Spleen (tissue), 11 donors: ENCODE measurements around the gene SDHAF2. TPM values are rescaled to one million over a fixed set of nuclear protein-coding genes. Genes with fewer than 3 reads are reported as not detected.

Experiments used
- DNase-seq: peaks from one replicate; pipeline ENCODE4 v3.0.0-alpha.2; 2020
- H3K27ac ChIP-seq, 8 donors: fragments of 200-600 bp; sonication (generic) in 7 of 8; 1 replicate in 4 of 8; 2 replicates in 4 of 8; pipeline versions ENCODE4 v1.5.0 to v1.8.0; 2016 to 2021; ENCODE audit warnings: inconsistent platforms in 4 of 8, mild to moderate bottlenecking in 4 of 8, moderate library complexity in 1 of 8
- H3K27me3 ChIP-seq, 7 donors: fragments of 200-600 bp; sonication (generic) in 6 of 7; replicated peaks in 1 of 7; 1 replicate in 4 of 7; 2 replicates in 3 of 7; pipeline versions ENCODE4 v1.5.0 to v1.8.0; 2016 to 2021; ENCODE audit warnings: inconsistent platforms in 3 of 7, mild to moderate bottlenecking in 1 of 7
- H3K36me3 ChIP-seq, 6 donors: fragments of 200-600 bp; sonication (generic) in 5 of 6; 1 replicate in 4 of 6; 2 replicates in 2 of 6; pipeline versions ENCODE4 v1.5.0 to v1.8.0; 2016 to 2021; ENCODE audit warnings: inconsistent platforms in 2 of 6
- H3K4me1 ChIP-seq, 6 donors: fragments of 200-600 bp; sonication (generic) in 5 of 6; 1 replicate in 3 of 6; 2 replicates in 3 of 6; pipeline versions ENCODE4 v1.5.0 to v1.8.0; 2016 to 2021; ENCODE audit warnings: inconsistent platforms in 3 of 6
- H3K4me3 ChIP-seq, 8 donors: fragments of 200-600 bp; sonication (generic) in 7 of 8; 1 replicate in 4 of 8; 2 replicates in 4 of 8; pipeline versions ENCODE4 v1.5.0 to v1.8.0; 2016 to 2021; ENCODE audit warnings: inconsistent platforms in 4 of 8, mild to moderate bottlenecking in 4 of 8, moderate library complexity in 2 of 8
- H3K9me3 ChIP-seq, 8 donors: fragments of 200-600 bp; sonication (generic) in 7 of 8; 1 replicate in 4 of 8; 2 replicates in 4 of 8; pipeline versions ENCODE4 v1.5.0 to v1.8.0; 2016 to 2021; ENCODE audit warnings: inconsistent platforms in 4 of 8
- POLR2A ChIP-seq, 3 donors: fragments of 450-650 bp; IDR thresholded peaks; one replicate each; pipeline ENCODE4 v1.5.1; 2017; ENCODE audit warnings: antibody characterized with exemption in 3 of 3, mild to moderate bottlenecking in 1 of 3
- POLR2AphosphoS5 ChIP-seq, 3 donors: sonication (generic); formaldehyde crosslinking; IDR thresholded peaks; one replicate each; pipeline ENCODE4 v1.5.1; 2017; ENCODE audit warnings: antibody characterized with exemption in 3 of 3
- WGBS, 5 donors: extraction: QIAGEN DNeasy Blood & Tissue Kit in 3 of 5; methylation state at CpG; one replicate each; pipeline versions ENCODE4 v1.1.5 to v1.1.7; 2013 to 2018; 5-methylcytosine and 5-hydroxymethylcytosine counted together
- intact Hi-C: fragments of 100-400 bp; cut with DNase I; formaldehyde crosslinking; loops from one replicate; pipeline ENCODE4 v1.15.0; 2023; ENCODE audit warnings: low total_unique reads
- polyA plus RNA-seq, 3 donors: library from polyadenylated mRNA; stranded (reverse); fragments of 200-250 nt; gene quantifications; one replicate each; pipeline ENCODE4 v1.2.1, GENCODE V29; 2013
- total RNA-seq, 7 donors: library from RNA; depleted of rRNA in 3 of 7; stranded (reverse); fragments of >200 nt in 3 of 7; fragmentation: NEBNext Ultra II Directional in 4 of 7; extraction: Animal tissue kit (Norgen Biotek cat#: 25700) in 4 of 7; gene quantifications; one replicate each; pipeline versions ENCODE4 v1.1.0 to v1.2.1, GENCODE V29; 2016 to 2021
- TF ChIP-seq, protein P1 (sequence below), 11 experiments: fragments of 200-600 bp in 7 of 11; fragments of 450-650 bp in 4 of 11; sonication (generic) in 4 of 11; IDR thresholded peaks in 8 of 11; conservative IDR thresholded peaks in 3 of 11; 1 replicate in 7 of 11; 2 replicates in 4 of 11; pipeline versions ENCODE4 v1.4.0 to v1.8.0; 2016 to 2021; ENCODE audit warnings: antibody characterized with exemption in 11 of 11, inconsistent platforms in 4 of 11, mild to moderate bottlenecking in 1 of 11
- donor health status: healthy with polysubstance abuse.
- donor health status: DM: no; HTN: no; CAD: no; lungs with moderate emphysema.
- donor health status: DM: no; HTN: no; CAD: no.
- donor health status: Bipolar disorder and iron deficiency.
- donor health status: healthy.
- donor health status: DM: no; HTN: no; CAD: no.
- donor health status: DM: yes; HTN: yes; CAD: no.

The SDHAF2 gene
- total and polyA plus RNA-seq, 10 donors = 39.8 to 74.2 (median 53.6) TPM

DNA sequence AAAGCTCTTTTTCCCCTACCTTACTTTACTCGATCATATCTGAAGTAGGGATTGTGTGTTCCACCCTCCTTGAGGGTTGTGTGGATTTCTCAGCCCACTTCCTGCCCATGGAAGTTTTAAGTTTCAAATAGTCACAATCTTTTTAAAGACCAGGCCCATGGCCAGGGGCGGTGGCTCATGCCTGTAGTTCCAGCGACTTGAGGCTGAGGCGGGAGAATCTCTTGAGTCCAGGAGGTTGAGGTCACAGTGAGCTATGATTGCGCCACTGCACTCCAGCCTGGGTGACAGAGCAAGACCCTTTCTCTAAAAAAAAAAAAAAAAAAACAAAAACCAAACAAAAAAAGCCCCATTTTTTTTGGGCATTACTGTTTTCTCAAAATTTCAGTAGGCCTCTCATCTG is 42.4 kb downstream of the SDHAF2 start:
- Histone ChIP-seq H3K4me3 (no peak overlapping the region), H3K9me3 (peaks cover 0 to 3% (median 0%) of the 10 kb centered on the region in 8 donors), H3K36me3 (peaks cover 0 to 58% (median 13%) of the 10 kb centered on the region in 6 donors), H3K27ac (peak overlapping the region in 7 of 8 donors; percentile 1 to 60 (median 48)), H3K4me1 (peaks cover 0 to 12% (median under 1%) of the 10 kb centered on the region in 6 donors), H3K27me3 (no peaks in the 10 kb centered on the region)
- WGBS, 5 donors = 70 to 81% (median 74%) methylated on average over 5 of the region's 5 CpGs
- TF ChIP-seq, protein P1, sequence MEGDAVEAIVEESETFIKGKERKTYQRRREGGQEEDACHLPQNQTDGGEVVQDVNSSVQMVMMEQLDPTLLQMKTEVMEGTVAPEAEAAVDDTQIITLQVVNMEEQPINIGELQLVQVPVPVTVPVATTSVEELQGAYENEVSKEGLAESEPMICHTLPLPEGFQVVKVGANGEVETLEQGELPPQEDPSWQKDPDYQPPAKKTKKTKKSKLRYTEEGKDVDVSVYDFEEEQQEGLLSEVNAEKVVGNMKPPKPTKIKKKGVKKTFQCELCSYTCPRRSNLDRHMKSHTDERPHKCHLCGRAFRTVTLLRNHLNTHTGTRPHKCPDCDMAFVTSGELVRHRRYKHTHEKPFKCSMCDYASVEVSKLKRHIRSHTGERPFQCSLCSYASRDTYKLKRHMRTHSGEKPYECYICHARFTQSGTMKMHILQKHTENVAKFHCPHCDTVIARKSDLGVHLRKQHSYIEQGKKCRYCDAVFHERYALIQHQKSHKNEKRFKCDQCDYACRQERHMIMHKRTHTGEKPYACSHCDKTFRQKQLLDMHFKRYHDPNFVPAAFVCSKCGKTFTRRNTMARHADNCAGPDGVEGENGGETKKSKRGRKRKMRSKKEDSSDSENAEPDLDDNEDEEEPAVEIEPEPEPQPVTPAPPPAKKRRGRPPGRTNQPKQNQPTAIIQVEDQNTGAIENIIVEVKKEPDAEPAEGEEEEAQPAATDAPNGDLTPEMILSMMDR (IDR thresholded peaks at IDR 0.05 in 8 of 11, conservative IDR thresholded peaks at IDR 0.05 in 3 of 11) = no peak
- TF ChIP-seq POLR2AphosphoS5 (IDR thresholded peaks at IDR 0.05) = peak in 2 of 3 donors; percentile 18 to 26
- intact Hi-C loops = loop anchor here (10.0 kb wide), 1 partner anchor 163 kb away; no protein-coding TSS in a partner anchor
- no peak for DNase-seq

DNA sequence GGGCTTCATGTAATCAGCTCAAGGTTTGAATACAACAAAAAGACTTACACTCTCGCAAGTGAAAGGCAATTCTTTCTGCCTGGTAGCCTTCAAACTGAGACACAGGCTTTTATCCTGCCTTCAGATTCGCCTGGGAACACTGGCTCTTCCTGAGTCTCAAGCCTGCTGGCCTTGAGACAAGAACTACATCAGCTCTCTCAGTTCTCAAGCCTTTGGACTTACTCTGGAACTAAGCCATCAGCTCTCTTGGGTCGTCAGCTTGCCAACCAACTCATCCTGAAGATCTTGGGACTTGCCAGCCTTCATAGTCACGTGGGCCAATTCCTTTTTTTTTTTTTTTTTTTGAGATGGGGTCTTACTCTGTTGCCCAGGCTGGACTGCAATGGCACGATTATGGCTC is 42.9 kb downstream of the SDHAF2 start:
- no peak overlapping the region for H3K4me3 ChIP-seq
- peaks cover 0 to 18% (median 7%) of the 10 kb centered on the region in 6 donors for H3K4me1 ChIP-seq
- no peaks in the 10 kb centered on the region for H3K9me3 ChIP-seq
- peaks cover 0 to 3% (median 0%) of the 10 kb centered on the region in 7 donors for H3K27me3 ChIP-seq
- WGBS, 5 donors = 66 to 86% (median 80%) methylated on average over 5 of the region's 5 CpGs
- peak overlapping the region in 7 of 8 donors; percentile 1 to 60 (median 43) for H3K27ac ChIP-seq
- intact Hi-C loops = loop anchor here (10.0 kb wide), 1 partner anchor 162 kb away; no protein-coding TSS in a partner anchor
- DNase-seq = no peak
- H3K36me3 ChIP-seq = peaks cover 0 to 52% (median 13%) of the 10 kb centered on the region in 6 donors
- TF ChIP-seq POLR2AphosphoS5 (IDR thresholded peaks at IDR 0.05) = no peak
- TF ChIP-seq POLR2A (IDR thresholded peaks at IDR 0.05) = no peak
- TF ChIP-seq, protein P1 (IDR thresholded peaks at IDR 0.05 in 8 of 11, conservative IDR thresholded peaks at IDR 0.05 in 3 of 11) = no peak

DNA sequence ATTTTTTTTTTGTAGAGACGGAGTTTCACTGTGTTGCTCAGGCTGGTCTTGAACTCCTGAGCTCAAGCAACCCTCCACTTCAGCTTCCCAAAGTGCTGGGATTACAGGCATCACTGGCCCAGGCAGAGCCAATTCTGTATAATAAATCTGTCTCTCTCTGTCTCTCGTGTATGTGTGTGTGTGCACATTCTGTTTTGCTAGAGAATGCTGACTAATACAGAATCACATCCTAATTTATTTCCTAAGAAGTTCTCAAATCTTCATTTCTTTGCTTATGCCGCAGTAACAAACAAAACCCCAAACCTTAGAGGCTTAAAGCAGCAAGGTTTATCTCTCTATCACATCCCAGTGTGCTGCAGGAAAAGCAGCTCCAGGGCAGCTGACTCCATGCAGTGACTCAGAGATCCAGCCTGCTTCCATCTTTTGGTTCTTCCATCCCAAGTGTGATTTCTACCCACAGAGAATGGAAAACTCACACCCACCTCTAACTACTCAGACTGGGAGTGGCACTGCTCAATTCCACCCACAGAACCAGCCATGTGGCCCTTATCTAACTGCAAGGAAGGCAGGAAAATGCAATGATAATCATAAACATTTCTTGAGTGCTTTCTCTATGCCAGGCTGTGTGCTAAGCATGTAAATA is 43.6 kb downstream of the SDHAF2 start:
- Histone ChIP-seq H3K4me3 (no peak overlapping the region), H3K9me3 (no peaks in the 10 kb centered on the region), H3K27me3 (peaks cover 0 to 8% (median 0%) of the 10 kb centered on the region in 7 donors), H3K4me1 (peaks cover 0 to 22% (median 9%) of the 10 kb centered on the region in 6 donors), H3K27ac (no peak overlapping the region), H3K36me3 (peaks cover 0 to 46% (median 13%) of the 10 kb centered on the region in 6 donors)
- TF ChIP-seq, protein P1 (IDR thresholded peaks at IDR 0.05 in 8 of 11, conservative IDR thresholded peaks at IDR 0.05 in 3 of 11) = no peak
- TF ChIP-seq POLR2AphosphoS5 (IDR thresholded peaks at IDR 0.05) (no peak), POLR2A (IDR thresholded peaks at IDR 0.05) (no peak)
- WGBS, 5 donors = 84 to 93% (median 90%) methylated on average over 3 of the region's 3 CpGs
- DNase-seq = no peak
- intact Hi-C loops = loop anchor here (10.0 kb wide), 1 partner anchor 161 kb away; no protein-coding TSS in a partner anchor

DNA sequence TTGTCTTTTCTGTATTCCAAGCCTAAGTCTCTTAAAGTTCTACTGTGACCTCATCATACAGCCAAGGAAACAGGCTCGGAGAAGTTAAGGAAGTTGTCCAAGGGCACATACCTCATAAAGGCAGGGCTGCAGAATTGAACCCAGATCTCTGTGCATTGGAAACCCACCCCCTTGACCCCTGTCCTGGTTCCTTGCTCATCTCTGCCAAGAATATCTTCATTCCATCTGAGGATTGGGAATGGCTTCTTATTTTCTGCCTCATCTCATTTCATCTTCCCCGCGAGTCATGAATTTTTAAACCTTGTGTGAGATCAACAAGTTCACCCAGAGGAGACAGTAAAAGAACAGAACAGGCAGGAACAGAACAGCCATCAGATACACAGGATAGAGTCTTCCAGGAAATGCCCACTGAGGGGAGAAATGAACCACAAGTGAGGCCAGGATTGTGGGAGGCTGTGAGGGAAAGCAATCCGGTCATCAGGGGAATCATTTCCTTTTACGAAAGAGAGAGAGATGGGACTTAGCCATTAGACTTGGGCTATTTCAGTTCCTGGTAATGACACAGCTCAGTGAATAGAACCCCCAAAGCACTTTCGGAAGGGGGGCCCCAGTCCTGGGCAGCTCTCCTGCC is 44.2 kb downstream of the SDHAF2 start:
- peaks cover 0 to 12% (median 0%) of the 10 kb centered on the region in 7 donors for H3K27me3 ChIP-seq
- TF ChIP-seq POLR2AphosphoS5 (IDR thresholded peaks at IDR 0.05) (no peak), POLR2A (IDR thresholded peaks at IDR 0.05) (no peak)
- TF ChIP-seq, protein P1 (IDR thresholded peaks at IDR 0.05 in 8 of 11, conservative IDR thresholded peaks at IDR 0.05 in 3 of 11) = no peak
- intact Hi-C loops = loop anchor here (10.0 kb wide), 1 partner anchor 161 kb away; no protein-coding TSS in a partner anchor
- no peaks in the 10 kb centered on the region for H3K9me3 ChIP-seq
- no peak for DNase-seq
- 79 to 89% (median 83%) methylated on average over 6 of the region's 6 CpGs for WGBS, 5 donors
- H3K4me3 ChIP-seq = no peak overlapping the region
- H3K36me3 ChIP-seq = peaks cover 0 to 40% (median 13%) of the 10 kb centered on the region in 6 donors
- peaks cover 0 to 22% (median 9%) of the 10 kb centered on the region in 6 donors for H3K4me1 ChIP-seq
- H3K27ac ChIP-seq = peak overlapping the region in 1 of 8 donors; percentile 17
